SIG-M5 treated with dmso at 0.1 percent for 504 hours (cell line): Measurements from ENCODE around the gene KRTAP21-1.
"Not testable (repeated sequence)": the region's sequence is repeated elsewhere in the genome, so short reads cannot be mapped to it uniquely, and the experiment has no call there.

Experiments used
- DNase-seq: peaks from one replicate; lab custom pipeline; 2025; ENCODE audit not compliant: unreplicated experiment; lab: John Stamatoyannopoulos, UW

Gene KRTAP21-1

DNA sequence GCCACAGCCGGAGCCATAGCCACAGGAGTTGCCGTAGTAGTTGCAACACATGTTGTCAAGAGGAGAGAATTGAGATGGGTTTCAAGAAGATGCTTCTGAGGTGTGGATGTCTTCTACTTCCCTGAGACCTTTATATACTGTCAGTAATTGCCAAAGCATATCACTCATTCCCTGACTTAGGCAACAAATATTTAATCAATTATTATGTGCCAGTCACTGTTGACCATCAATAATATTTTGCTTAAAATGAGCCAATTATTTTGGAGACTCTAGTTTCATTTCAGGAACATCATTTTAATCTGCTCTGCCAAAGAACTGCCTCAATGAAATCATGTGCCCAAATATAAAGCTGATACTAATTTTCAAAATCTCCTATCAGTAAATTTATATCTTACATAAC lies at the start of gene KRTAP21-1:
KRTAP21-1 (minus strand) TSS at position 101 of the 400 bp plus-strand sequence; CDS start at position 51, 50 bp downstream.
- DNase-seq, result not testable (repeated sequence)

- no peak for DNase-seq
Observed at GRCh38 chr21:30800605-30801004, 45.4 kb upstream of the KRTAP21-1 start.

GRCh38 chr21:30793581-30794314 lies 38.5 kb upstream of the KRTAP21-1 start:
- no peak for DNase-seq

- no peak for DNase-seq
Observed at GRCh38 chr21:30779249-30779648, 24.0 kb upstream of the KRTAP21-1 start.

DNA sequence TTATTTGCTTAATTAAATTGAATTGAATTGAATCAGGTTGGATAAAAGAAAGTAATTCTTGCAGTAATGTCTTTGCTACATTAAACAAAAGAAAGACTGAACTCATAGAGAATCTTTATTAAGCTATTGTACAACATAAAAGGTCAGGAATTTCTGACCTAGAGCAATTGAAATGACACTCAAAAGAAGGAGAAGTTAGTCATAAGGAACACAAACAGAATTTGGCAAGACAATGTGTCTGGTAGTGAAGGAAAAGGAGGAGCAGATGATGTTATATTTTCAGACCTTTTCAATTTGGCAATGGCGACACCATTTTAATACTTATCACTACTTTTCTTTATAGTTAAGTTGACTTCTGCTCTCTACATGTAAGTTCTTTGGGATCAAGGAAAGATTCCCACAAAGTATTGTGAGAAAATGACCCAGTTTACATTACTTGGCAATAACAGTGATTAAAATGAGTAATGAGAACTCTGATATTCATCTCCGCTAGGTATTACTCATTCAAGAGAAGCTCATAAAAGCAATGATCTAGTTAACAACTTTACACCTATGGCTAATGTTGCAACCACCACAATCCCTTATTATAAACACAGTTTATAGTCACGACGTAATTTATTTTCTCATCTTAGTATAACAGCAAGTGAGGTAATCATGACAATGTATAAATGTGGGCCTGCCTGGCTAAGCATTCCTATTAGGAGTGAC lies 14.7 kb upstream of the KRTAP21-1 start:
- DNase-seq, result no peak

DNA sequence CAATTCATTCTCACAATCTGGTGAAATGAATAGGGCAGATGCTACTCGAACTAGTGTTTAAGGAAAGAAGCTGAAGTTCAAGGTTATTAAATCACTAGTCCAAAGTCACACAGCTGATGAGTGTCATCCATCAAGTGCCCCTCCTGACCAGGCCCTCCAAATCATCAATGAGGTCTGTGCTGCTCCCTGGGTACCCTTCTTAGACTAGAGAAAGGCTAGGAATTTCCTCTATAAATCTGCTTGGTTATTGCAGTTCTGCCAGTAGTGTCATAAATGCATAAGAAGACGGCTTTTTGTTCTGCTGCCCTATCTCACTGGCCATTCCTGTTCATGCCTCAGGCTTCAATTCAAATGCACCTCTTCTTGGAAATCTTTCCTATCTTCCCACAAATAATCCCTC lies 5.5 kb upstream of the KRTAP21-1 start:
- no peak for DNase-seq

DNA sequence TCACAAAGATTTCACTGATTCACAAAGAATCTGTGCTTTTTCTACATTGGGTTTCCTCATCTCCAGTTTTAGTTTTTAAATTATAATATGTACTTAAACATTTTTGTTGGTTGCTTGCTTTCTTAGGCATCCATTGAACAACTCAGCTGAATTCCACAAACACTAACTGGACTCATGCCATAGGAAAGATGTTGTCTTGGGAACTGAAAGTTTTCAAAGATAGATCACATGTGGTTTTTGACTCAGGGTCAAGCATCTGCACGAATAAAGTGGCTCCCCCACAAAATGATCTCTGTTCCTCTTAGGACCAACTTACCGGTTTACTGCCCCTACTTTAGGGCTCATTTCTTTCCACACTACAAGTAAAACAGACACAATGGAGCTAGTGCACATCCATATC lies 3.1 kb upstream of the KRTAP21-1 start:
- no peak for DNase-seq

- no peak for DNase-seq
Observed at GRCh38 chr21:30747159-30747558, 8.1 kb downstream of the KRTAP21-1 start, which contains the start of gene KRTAP21-2. Gene KRTAP21-2, minus strand, starts transcription at chr21:30747259. Its CDS starts 57 bp downstream, at chr21:30747202.

DNA sequence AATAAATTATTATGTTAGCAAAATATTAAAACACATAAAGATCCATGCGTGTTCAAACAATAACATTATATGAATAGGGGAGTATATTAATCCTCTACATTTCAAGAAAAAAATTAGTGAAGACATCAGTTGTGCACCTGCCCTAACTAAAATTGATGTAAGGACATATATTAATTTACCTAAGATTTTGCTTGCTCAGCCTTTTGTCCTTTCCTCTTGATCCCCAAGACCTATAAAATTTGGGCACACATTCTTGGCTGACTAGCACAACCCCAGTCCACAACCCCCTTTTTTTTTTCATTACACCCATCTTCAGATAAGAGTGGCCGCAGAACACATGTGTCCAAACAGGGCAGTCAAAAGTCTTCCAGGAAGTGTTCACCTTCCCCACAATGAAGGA lies 14.8 kb downstream of the KRTAP21-1 start:
- no peak for DNase-seq

- no peak for DNase-seq
Observed at GRCh38 chr21:30733026-30733425, 22.2 kb downstream of the KRTAP21-1 start.

- DNase-seq, result no peak
Observed at GRCh38 chr21:30726726-30727125, 28.5 kb downstream of the KRTAP21-1 start.

GRCh38 chr21:30719401-30719800 lies 35.8 kb downstream of the KRTAP21-1 start:
- no peak for DNase-seq

- no peak for DNase-seq
Observed at GRCh38 chr21:30718239-30718909, 36.9 kb downstream of the KRTAP21-1 start, which contains the start of gene KRTAP21-3. Gene KRTAP21-3, minus strand, starts transcription at chr21:30718777. Its CDS starts 18 bp downstream, at chr21:30718759.

GRCh38 chr21:30717105-30717504 lies 38.1 kb downstream of the KRTAP21-1 start:
- DNase-seq, result no peak

GRCh38 chr21:30714946-30715345 lies 40.3 kb downstream of the KRTAP21-1 start:
- no peak for DNase-seq

DNA sequence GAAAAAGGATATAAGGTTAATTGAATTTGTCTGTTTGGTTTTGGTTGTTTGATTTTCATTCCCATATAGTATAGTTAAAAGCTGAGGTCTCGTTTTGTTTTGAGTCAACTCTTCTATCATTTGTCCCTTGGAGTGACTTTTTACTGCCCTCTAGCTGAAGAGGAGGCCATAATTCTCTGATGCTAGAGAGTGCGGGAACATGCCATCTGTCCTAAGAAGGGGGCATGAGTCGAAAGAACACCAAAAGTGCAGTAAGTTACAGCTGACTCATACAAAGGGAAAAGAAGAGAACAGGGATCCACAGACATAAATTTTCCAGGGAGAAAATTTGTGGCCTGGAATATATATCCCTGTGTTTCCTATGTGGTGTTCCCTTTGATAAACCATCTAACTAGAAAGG lies 40.8 kb downstream of the KRTAP21-1 start:
- DNase-seq, result no peak

GRCh38 chr21:30713766-30714165 lies 41.5 kb downstream of the KRTAP21-1 start:
- no peak for DNase-seq

DNA sequence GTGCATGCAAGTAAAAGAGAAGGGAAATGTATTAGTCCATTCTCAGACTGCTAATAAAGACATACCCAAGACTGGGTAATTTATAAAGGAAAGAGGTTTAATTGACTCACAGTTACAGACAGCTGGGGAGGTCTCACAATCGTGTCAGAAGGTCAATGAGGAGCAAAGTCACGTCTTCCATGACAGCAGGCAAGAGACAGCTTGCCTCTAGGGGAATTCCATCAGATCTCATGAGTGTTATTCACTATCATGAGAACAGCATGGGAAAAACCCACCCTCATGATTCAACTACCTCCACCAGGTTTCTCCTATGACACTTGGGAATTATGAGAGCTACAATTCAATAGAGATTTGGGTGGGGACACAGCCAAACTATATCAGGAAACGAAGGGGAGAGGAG lies 44.7 kb downstream of the KRTAP21-1 start:
- DNase-seq, result no peak

DNA sequence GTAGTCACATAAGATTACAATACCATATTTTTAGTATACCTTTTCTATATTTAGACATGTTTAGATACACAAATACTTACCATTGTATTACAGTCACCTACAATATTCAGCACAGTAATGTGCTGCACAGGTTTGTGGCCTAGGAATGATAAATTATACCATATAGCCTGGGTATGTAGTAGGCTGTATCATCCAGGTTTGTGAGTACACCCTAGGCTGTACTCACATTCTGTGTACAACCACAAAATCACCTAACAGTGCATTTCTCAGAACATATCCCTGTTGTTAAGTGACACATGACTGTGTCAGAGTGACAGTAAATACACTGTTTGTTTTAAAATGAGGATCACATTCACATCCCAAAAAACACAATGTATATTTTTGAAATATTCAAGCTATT lies 47.8 kb downstream of the KRTAP21-1 start:
- no peak for DNase-seq
